Endothelial cell of umbilical vein (primary cell): Measurements from ENCODE around the gene FARP1. TPM values are rescaled to one million over a fixed set of nuclear protein-coding genes. Genes with fewer than 3 reads are reported as not detected.

Source experiments
- BruUV-seq: library from RNA; stranded (reverse); fragments of 400-500 nt; replicated peaks from 2 replicates; lab custom pipeline; 2021; lab: Mats Ljungman, UMichigan
- CTCF ChIA-PET: fragments of 300-600, 350-600 bp; sonication (Branson Sonifier 250); formaldehyde crosslinking; loops from one replicate; lab custom pipeline; 2021; ENCODE audit warnings: antibody characterized with exemption, inconsistent platforms; lab: Charles Lee
- POLR2A ChIA-PET: fragments of 300-600, 350-600 bp; sonication (Branson Sonifier 250); formaldehyde crosslinking; loops from one replicate; lab custom pipeline; 2021; ENCODE audit warnings: antibody characterized with exemption, inconsistent platforms; lab: Charles Lee
- DNase-seq: peaks from one replicate; pipeline ENCODE4 v3.0.0-alpha.2; 2011; ENCODE audit warnings: low read depth, low spot score
- FAIRE-seq: peaks from 2 replicates; lab custom pipeline; 2011; peaks lifted over from hg19 to GRCh38; lab: Jason Lieb, UNC
- H2AFZ ChIP-seq: 2 replicates; pipeline ENCODE4 v1.6.0; 2012; ENCODE audit warnings: low read depth, low read length, control low read depth, inconsistent platforms
- H3K27ac ChIP-seq: 2 replicates; pipeline ENCODE4 v1.5.1; 2011; ENCODE audit warnings: low read depth, mild to moderate bottlenecking, control low read depth, low read length, moderate library complexity; ENCODE audit not compliant: insufficient read depth
- H3K27me3 ChIP-seq, 2 experiments: 2 replicates each; pipeline versions ENCODE4 v1.6.0 to v1.6.1; 2011; ENCODE audit warnings: low read length in 2 of 2, mixed read lengths in 1 of 2; ENCODE audit not compliant: control insufficient read depth in 2 of 2, insufficient read depth in 2 of 2
- H3K36me3 ChIP-seq, 2 experiments: 2 replicates in 1 of 2; 3 replicates in 1 of 2; pipeline ENCODE4 v1.5.1; 2011; ENCODE audit warnings: low read length in 2 of 2, mild to moderate bottlenecking in 1 of 2, moderate library complexity in 1 of 2; ENCODE audit not compliant: control insufficient read depth in 2 of 2, insufficient read depth in 2 of 2; ENCODE audit errors: extremely low read depth in 1 of 2
- H3K4me1 ChIP-seq: 3 replicates; pipeline ENCODE4 v1.5.1; 2011; ENCODE audit warnings: mild to moderate bottlenecking, low read length; ENCODE audit not compliant: control insufficient read depth, insufficient read depth; ENCODE audit errors: extremely low read depth
- H3K4me2 ChIP-seq: 2 replicates; pipeline ENCODE4 v1.6.1; 2011; ENCODE audit warnings: low read length, control low read depth, mixed read lengths; ENCODE audit not compliant: insufficient read depth
- H3K4me3 ChIP-seq, 3 experiments: fragments of 200-600 bp in 1 of 3; sonication (generic), shearing (Covaris generic) in 1 of 3; replicated peaks in 1 of 3; 2 replicates each; pipeline ENCODE4 v1.5.1; 2011 to 2016; ENCODE audit warnings: control low read depth in 3 of 3, low read length in 3 of 3, mild to moderate bottlenecking in 2 of 3, inconsistent platforms in 1 of 3, low read depth in 1 of 3, moderate library complexity in 1 of 3; ENCODE audit not compliant: insufficient read depth in 1 of 3
- H3K79me2 ChIP-seq: 2 replicates; pipeline ENCODE4 v1.6.0; 2012; ENCODE audit warnings: low read length, inconsistent platforms; ENCODE audit not compliant: control insufficient read depth, insufficient read depth
- H3K9ac ChIP-seq: replicated peaks from 2 replicates; pipeline ENCODE3; 2011; ENCODE audit warnings: low read length, control low read depth; ENCODE audit not compliant: insufficient read depth; ENCODE audit errors: extremely low read depth
- H3K9me1 ChIP-seq: replicated peaks from 3 replicates; pipeline ENCODE4 v1.6.0; 2011; ENCODE audit warnings: mild to moderate bottlenecking, low read length; ENCODE audit not compliant: control insufficient read depth, insufficient read depth; ENCODE audit errors: extremely low read depth
- H3K9me3 ChIP-seq: replicated peaks from 2 replicates; pipeline ENCODE4 v1.5.1; 2012; ENCODE audit warnings: low read length, inconsistent platforms; ENCODE audit not compliant: control insufficient read depth, insufficient read depth
- H4K20me1 ChIP-seq: replicated peaks from 2 replicates; pipeline ENCODE3; 2011; ENCODE audit warnings: mild to moderate bottlenecking, low read length; ENCODE audit not compliant: control insufficient read depth, insufficient read depth; ENCODE audit errors: extremely low read depth
- EZH2 ChIP-seq: IDR thresholded peaks from 2 replicates; pipeline ENCODE4 v1.6.1; 2012; ENCODE audit warnings: borderline replicate concordance, low read depth, mild to moderate bottlenecking, moderate library complexity, low read length, inconsistent platforms; ENCODE audit not compliant: severe bottlenecking
- FOS ChIP-seq: IDR thresholded peaks from 2 replicates; pipeline ENCODE4 v1.6.1; 2011; ENCODE audit warnings: mild to moderate bottlenecking, low read length, moderate library complexity, borderline replicate concordance; ENCODE audit not compliant: insufficient read depth
- GATA2 ChIP-seq: IDR thresholded peaks from 2 replicates; pipeline ENCODE4 v1.7.0; 2011; ENCODE audit warnings: low read depth, mild to moderate bottlenecking, moderate library complexity, mixed read lengths, low read length; ENCODE audit not compliant: insufficient read length, insufficient read depth
- JUN ChIP-seq: IDR thresholded peaks from 2 replicates; pipeline ENCODE4 v1.6.1; 2011; ENCODE audit warnings: borderline replicate concordance, low read depth; ENCODE audit not compliant: insufficient read length, insufficient read depth
- MYC ChIP-seq: IDR thresholded peaks from one replicate; pipeline ENCODE4 v1.6.1; 2011; ENCODE audit warnings: mild to moderate bottlenecking, low read depth, low read length
- POLR2A ChIP-seq: IDR thresholded peaks from 2 replicates; pipeline ENCODE4 v1.6.1; 2012; ENCODE audit warnings: low read depth, mild to moderate bottlenecking, control low read depth, low read length
- POLR2AphosphoS5 ChIP-seq: IDR thresholded peaks from 2 replicates; pipeline ENCODE4 v1.6.1; 2012; ENCODE audit warnings: low read depth, mild to moderate bottlenecking, control low read depth, low read length, moderate library complexity; ENCODE audit not compliant: insufficient read depth
- dilution Hi-C: fragments of 300-500 bp; cut with MboI; formaldehyde crosslinking; loops from one replicate; pipeline ENCODE4 v1.15.0; 2019; ENCODE audit warnings: low sequenced_read_pairs; ENCODE audit not compliant: extremely low pct_ligation_motif_present
- intact Hi-C: fragments of 100-400 bp; cut with micrococcal nuclease; formaldehyde crosslinking; loops from one replicate; pipeline ENCODE4 v1.10.0; 2022
- polyA plus RNA-seq, 4 experiments: library from polyadenylated mRNA; depleted of rRNA in 3 of 4; stranded (reverse) in 3 of 4; unstranded in 1 of 4; fragments of >200 nt; gene quantifications; 2 replicates each; pipeline versions ENCODE4 v1.2.1 to v1.2.3, GENCODE V29; 2011 to 2012; ENCODE audit warnings: missing spikeins in 1 of 4
- total RNA-seq: library from RNA; stranded (reverse); gene quantifications from 2 replicates; pipeline ENCODE4 v1.2.3, GENCODE V29; 2021
- TF ChIP-seq, protein P1 (sequence below): IDR thresholded peaks from 2 replicates; pipeline ENCODE4 v1.6.1; 2011; ENCODE audit not compliant: insufficient read depth, insufficient read length

FARP1 gene
- total and polyA plus RNA-seq, 2 donors (not counting 3 experiments of a cell fraction or from before 2014, with no cell fraction given) = 19.0 to 77.7 TPM

DNA sequence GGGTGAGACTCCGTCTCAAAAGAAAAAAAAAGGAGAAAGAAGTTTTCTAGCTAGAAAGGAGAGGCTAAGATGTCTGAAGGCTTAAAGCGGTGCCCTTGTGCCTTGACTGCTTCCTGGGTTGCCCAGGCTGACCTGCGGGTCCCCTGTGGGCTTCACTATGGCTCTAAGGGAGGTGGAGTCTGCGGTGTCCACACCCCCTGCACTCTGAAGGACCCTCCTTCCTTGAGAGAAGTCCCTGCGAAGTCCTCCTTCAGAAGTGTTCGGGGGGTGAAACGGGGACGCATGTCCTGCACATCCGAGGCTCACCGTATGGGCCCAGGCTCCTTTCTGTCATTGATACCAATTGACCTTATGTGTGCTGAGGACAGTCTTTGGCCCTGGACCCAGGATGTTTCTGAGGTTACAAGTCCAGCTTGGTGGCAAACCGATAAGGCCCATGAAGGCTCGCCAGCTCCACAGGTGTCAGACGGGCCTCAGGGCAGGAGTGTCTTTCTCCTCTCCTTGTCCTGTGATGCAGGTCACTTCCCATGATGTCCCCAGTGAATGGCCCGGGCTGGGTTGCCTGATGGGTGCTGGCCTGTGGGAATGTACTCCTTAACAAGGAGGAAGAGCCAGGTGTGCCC, 45.8 kb downstream of the FARP1 start:
- FAIRE-seq (no peak), DNase-seq (no peak)
- Histone ChIP-seq H3K36me3 (no peaks in the 10 kb centered on the region), H3K9me1 (no peaks in the 10 kb centered on the region), H3K27ac (no peak overlapping the region), H3K4me2 (no peak overlapping the region), H3K9me3 (no peaks in the 10 kb centered on the region), H3K79me2 (peaks cover 11% of the 10 kb centered on the region), H2AFZ (no peak overlapping the region), H3K4me1 (no peaks in the 10 kb centered on the region), H3K27me3 (no peaks in the 10 kb centered on the region), H4K20me1 (peaks cover 3% of the 10 kb centered on the region), H3K4me3 (no peak overlapping the region), H3K9ac (no peak overlapping the region)
- BruUV-seq = no TSS peak
- dilution Hi-C loops (no loop called here), intact Hi-C loops (no loop called here)
- TF ChIP-seq MYC (no peak), POLR2AphosphoS5 (no peak), POLR2A (no peak), FOS (no peak), JUN (no peak), GATA2 (no peak), EZH2 (no peak)
- TF ChIP-seq, protein P1, sequence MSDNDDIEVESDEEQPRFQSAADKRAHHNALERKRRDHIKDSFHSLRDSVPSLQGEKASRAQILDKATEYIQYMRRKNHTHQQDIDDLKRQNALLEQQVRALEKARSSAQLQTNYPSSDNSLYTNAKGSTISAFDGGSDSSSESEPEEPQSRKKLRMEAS = no peak
- ChIA-PET POLR2A (no interaction called here), CTCF (interaction anchor here (0.7 to 0.8 kb wide), 2 partner anchors 13 to 67 kb away, joined by 3 read pairs; no protein-coding TSS in a partner anchor)
